ENCODE measurements around the gene MAPK14. TPM values are rescaled to one million over a fixed set of nuclear protein-coding genes. Genes with fewer than 3 reads are reported as not detected.
A peak's percentile ranks its signal among the peaks of the same experiment; 100 is the strongest.
"Not testable (repeated sequence)": the region's sequence is repeated elsewhere in the genome, so short reads cannot be mapped to it uniquely, and the experiment has no call there.

Gene MAPK14
- total RNA-seq, 2 donors from 2014 or later = 62.2 to 76.1 TPM

- Histone ChIP-seq H3K9me3 (no peaks in the 10 kb centered on the region), H3K4me3 (no peak overlapping the region), H3K4me1 (peaks cover under 1% of the 10 kb centered on the region), H3K27me3 (no peaks in the 10 kb centered on the region), H3K27ac (no peak overlapping the region), H3K36me3 (no peaks in the 10 kb centered on the region), H3K9ac (ENCODE audit: low read depth in 2 of 2, low read length in 2 of 2) (no peak overlapping the region)
- intact Hi-C loops (cut with DNase I) = loop anchor here (10.0 kb wide), 1 partner anchor 178 kb away; no protein-coding TSS in a partner anchor
- DNase-seq = no peak
- no peak for TF ChIP-seq CTCF (IDR thresholded peaks at IDR 0.05)
Measured at GRCh38 chr6:36126553-36127458, 99.2 kb downstream of the MAPK14 start.

- intact Hi-C loops (cut with DNase I) = loop anchor here (10.0 kb wide), 1 partner anchor 177 kb away; no protein-coding TSS in a partner anchor
- H3K4me1 ChIP-seq = peaks cover 7% of the 10 kb centered on the region
- no peak for DNase-seq
Measured at GRCh38 chr6:36127462-36128016, 99.9 kb downstream of the MAPK14 start.

GRCh38 chr6:36128073-36128472 lies 100.5 kb downstream of the MAPK14 start:
- peaks cover 8% of the 10 kb centered on the region for H3K4me1 ChIP-seq
- no peak overlapping the region for H3K4me3 ChIP-seq
- H3K9me3 ChIP-seq = no peaks in the 10 kb centered on the region
- peak overlapping the region in 1 of 2 donors; percentile 23 for H3K9ac ChIP-seq (ENCODE audit: low read depth in 2 of 2, low read length in 2 of 2)
- H3K27me3 ChIP-seq = no peaks in the 10 kb centered on the region
- no peak for DNase-seq
- H3K36me3 ChIP-seq = no peaks in the 10 kb centered on the region
- intact Hi-C loops (cut with DNase I) = loop anchor here (10.0 kb wide), 1 partner anchor 177 kb away; no protein-coding TSS in a partner anchor
- H3K27ac ChIP-seq = no peak overlapping the region
- TF ChIP-seq CTCF (IDR thresholded peaks at IDR 0.05) = no peak

More at GRCh38 chr6:36127462-36128016, 99.9 kb downstream of the MAPK14 start:
- Histone ChIP-seq H3K27ac (no peak overlapping the region), H3K9me3 (no peaks in the 10 kb centered on the region), H3K9ac (ENCODE audit: low read depth in 2 of 2, low read length in 2 of 2) (no peak overlapping the region), H3K4me3 (no peak overlapping the region), H3K36me3 (no peaks in the 10 kb centered on the region), H3K27me3 (no peaks in the 10 kb centered on the region)
- no peak for TF ChIP-seq CTCF (IDR thresholded peaks at IDR 0.05)

- intact Hi-C loops (cut with DNase I) = loop anchor here (10.0 kb wide), 1 partner anchor 176 kb away; no protein-coding TSS in a partner anchor
- Histone ChIP-seq H3K36me3 (no peaks in the 10 kb centered on the region), H3K9me3 (no peaks in the 10 kb centered on the region), H3K27ac (no peak overlapping the region), H3K4me3 (no peak overlapping the region), H3K9ac (ENCODE audit: low read depth in 2 of 2, low read length in 2 of 2) (peak overlapping the region in 1 of 2 donors; percentile 23), H3K4me1 (peaks cover 8% of the 10 kb centered on the region), H3K27me3 (no peaks in the 10 kb centered on the region)
- no peak for TF ChIP-seq CTCF (IDR thresholded peaks at IDR 0.05)
- DNase-seq = no peak
Measured at GRCh38 chr6:36128793-36129192, 101.2 kb downstream of the MAPK14 start.

- not testable (repeated sequence) for H3K4me1 ChIP-seq; H3K36me3 ChIP-seq; H3K27ac ChIP-seq; H3K9me3 ChIP-seq; DNase-seq; H3K4me3 ChIP-seq; H3K27me3 ChIP-seq; H3K9ac ChIP-seq (ENCODE audit: low read depth in 2 of 2, low read length in 2 of 2)
- intact Hi-C loops (cut with DNase I) = loop anchor here (10.0 kb wide), 1 partner anchor 175 kb away; no protein-coding TSS in a partner anchor
Measured at GRCh38 chr6:36129334-36129733, 101.7 kb downstream of the MAPK14 start.

Measured in colonic mucosa (tissue), 4 donors.